NCI-H446 (cell line): ENCODE data around the gene SOCS3.
"Not testable (repeated sequence)": the region's sequence is repeated elsewhere in the genome, so short reads cannot be mapped to it uniquely, and the experiment has no call there.

ENCODE experiments used
- DNase-seq, 2 experiments: peaks; one replicate each; lab custom pipeline; 2025; lab: John Stamatoyannopoulos, UW

SOCS3 gene

GRCh38 chr17:78348055-78348770 lies 11.7 kb downstream of the SOCS3 start:
- DNase-seq = no peak

DNA sequence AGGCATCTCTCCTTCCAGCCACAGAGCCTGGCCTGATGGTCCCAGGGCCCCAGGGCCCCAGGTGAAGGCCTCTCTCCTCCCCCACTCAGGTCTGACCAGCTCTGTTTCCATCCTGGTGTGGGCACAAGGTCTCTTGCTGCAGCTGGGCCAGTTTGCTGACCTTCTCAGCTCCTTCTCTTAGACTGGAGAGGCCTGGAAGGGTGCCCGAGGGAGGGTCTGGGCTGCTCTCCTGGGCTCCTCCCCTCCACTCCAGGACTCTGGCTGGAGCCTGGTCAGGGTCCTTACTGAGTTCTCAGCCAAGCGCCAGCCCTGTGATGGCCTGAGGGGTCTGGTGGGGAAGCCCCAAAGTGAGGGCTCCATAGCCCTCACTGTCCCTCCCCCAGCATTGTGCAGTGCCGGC lies 12.4 kb downstream of the SOCS3 start:
- DNase-seq = no peak

- DNase-seq = no peak
Observed at GRCh38 chr17:78346605-78347250, 13.1 kb downstream of the SOCS3 start.

GRCh38 chr17:78345791-78346494 lies 13.9 kb downstream of the SOCS3 start:
- no peak for DNase-seq

GRCh38 chr17:78345172-78345571 lies 14.7 kb downstream of the SOCS3 start:
- no peak for DNase-seq

DNA sequence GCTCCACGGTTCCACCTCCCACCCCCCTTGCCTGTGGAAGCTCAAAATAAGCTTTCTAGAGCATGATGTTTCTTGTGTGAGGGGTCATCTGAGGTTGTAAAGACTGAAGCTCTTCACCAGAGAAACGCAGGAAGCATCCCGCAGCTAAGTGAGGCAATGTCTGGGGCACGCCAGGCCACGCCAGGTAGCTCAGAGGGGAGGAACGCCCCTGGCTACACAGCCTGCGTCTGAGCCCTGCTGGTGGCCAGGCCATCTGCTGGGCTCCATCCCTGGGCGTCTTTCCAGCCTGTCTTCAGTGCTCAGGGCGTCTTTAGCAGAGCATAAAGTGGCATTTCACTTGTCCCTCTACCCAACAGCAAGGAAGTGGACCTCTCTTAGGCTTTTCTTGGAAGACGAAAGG lies 15.2 kb downstream of the SOCS3 start:
- peak in 1 of 2 experiments; percentile 34 for DNase-seq

DNA sequence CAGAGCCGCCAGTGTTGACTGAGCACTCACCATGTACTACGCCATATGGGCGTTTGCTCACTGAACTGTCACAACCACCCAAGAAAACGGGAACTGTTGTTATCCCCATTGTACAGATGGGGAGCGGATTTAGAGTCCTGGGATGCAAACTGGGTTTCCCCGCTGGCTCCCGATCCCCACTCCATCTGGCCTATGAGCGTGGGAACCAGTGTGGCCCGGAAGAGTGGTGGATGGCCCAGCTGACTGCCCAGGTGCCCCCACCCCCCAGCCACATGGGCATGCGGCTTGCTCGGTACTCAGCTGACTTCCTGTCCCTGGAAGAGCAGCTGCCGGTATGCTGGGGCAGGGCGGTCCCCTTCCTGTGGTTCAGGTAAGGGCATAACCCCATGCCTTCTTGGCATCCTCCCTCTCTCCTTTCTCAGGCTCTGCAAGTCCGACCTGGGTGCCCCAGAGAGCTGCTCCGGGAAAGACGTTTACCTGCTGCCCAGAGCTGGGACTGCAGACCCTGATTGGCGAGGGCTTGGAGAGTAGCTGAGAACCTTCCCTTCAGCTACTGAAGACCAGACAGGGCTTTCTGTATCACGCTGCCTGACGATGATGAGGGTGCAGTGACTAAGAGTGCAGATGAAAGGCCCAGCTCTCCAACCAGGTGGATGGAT lies 16.2 kb downstream of the SOCS3 start:
- DNase-seq = peak in 1 of 2 experiments; percentile 47

GRCh38 chr17:78343187-78343542 lies 16.7 kb downstream of the SOCS3 start:
- no peak for DNase-seq

GRCh38 chr17:78342449-78343186 lies 17.3 kb downstream of the SOCS3 start:
- peak in 1 of 2 experiments; percentile 61 for DNase-seq

DNA sequence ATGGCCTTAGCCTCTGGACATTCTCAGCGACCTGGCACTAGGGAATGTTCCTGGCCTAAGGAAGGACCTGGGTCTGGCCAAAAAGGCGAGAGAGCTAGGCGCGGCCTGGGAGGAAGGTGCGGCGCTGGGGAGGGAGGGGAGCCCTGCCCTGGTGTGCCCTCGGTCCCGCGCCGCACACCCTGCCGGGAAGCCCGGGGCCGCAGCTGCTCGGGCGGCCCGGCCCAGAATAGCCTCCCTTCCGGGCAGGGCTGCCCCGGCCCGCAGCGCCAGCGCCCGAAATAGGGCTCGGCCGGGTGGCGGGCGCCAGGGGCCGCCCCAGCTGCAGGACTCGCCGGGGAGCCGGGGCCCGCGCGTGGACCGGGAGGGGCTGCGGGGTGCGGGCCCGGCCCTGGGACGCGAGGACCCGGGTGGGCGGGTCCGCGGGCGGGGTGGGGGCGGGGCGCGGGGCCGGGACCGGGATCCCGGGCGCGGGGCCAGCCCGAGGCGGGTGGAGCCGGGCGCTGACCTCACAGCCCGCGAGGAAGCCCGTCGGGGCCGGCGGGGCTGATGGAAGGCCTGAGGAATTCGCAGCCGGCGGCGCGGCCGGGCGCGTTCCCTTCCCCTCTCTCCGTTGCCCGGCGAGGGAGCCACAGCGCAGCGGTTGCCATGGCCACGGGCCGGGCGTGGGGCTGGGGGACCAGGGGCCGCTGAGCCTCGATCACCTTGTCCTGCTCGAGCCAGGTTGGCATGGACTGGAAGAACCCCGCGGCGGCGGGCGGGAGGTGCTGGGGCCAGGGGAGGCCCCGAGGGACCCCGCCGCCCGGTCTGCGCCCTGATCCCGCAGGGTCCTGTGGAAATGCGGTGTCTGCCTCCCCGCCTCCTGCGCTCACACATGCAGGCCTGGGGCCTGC lies 18.1 kb downstream of the SOCS3 start:
- no peak for DNase-seq

DNA sequence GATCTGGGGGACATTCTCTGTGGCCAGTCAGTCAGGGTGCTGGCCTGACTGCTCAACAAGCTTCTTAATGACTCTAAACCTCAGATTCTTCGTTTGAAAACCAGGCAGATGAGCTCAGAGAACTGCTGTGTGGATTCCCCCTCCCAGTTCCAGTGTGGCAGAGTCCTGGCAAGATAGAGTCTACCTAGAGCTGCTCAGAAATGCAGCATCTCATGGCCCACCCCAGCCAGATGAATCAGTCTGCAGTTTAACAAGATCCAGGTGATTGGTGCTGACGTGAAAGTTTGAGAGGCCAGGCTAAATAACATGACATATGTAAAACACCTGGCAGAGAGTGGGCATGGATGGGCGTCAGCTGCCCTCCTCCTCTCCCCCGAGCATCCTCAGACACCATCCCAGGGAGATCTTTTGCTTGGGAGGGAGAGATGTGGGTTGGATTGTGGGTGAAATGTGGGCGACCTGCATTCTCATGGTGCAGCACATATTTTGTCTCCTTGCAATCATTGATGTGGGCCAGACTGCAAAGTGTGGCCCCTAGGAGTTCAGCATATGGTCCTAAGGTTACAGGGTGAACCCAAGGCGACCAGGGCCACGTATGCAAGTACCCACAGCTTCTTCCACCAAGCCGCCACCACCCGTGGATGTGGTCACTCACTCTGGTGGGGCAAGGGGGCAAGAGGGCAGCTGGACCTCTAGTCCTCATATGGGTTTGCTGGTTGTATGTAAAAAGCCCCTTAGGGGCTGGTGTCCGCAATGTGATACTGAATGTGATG lies 19.5 kb downstream of the SOCS3 start:
- no peak for DNase-seq

DNA sequence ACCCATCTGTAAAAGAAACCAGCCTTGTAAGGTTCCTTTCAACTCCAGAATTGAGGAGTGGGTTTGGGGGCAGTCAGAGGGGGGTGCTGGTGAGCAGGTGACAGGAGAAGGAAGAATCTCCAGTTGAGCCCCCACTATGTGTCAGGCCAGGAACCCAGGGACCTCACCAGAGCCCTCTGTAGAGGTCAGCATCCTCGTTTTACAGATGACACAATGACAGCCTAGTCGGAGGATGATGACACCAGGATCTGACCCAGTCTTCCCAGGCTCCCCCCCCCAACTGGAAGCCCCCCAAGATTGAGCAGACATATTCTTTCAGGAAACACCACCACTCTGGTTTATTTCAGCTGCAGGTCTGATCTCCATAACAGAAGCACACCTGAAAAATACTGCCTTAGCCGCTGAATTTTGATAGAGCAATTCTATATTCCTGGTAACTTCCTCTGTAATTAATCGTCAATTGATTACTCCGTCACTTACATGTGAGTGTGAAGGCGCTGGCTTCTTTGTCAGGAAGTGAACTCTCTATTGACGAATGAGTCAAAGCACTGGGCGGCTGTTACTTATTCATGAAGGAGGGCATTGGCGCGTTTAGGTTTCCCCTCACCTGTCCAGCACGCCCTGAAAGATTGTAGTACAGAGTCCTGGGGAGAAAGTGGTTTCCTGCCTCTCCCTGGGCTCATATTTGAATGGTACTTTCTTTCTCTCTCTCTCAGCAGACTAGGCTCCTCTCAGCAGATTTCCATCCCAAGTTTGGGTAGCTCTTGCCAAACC lies 21.2 kb downstream of the SOCS3 start:
- no peak for DNase-seq

- no peak for DNase-seq
Observed at GRCh38 chr17:78337244-78338109, 22.4 kb downstream of the SOCS3 start.

DNA sequence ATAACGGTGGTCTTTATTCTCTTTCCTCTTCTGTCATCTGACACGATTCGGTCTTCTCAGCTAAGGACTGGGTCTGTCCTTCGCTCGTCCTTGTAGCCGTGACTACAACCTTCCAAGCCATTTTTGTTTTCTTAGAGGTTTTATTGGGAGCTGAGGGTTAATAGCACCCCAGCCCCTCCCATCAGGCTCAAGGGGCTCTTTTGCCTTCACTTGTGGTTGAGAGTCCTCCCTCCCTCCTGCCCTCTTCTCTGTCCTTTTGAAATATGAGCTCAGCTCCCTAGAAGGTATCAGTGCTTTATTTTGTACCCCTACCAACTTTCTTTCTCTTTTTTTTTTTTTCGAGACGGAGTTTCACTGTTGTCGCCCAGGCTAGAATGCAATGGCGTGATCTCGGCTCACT lies 24.7 kb downstream of the SOCS3 start:
- no peak for DNase-seq

- DNase-seq = no peak
Observed at GRCh38 chr17:78332991-78333390, 26.9 kb downstream of the SOCS3 start.

DNA sequence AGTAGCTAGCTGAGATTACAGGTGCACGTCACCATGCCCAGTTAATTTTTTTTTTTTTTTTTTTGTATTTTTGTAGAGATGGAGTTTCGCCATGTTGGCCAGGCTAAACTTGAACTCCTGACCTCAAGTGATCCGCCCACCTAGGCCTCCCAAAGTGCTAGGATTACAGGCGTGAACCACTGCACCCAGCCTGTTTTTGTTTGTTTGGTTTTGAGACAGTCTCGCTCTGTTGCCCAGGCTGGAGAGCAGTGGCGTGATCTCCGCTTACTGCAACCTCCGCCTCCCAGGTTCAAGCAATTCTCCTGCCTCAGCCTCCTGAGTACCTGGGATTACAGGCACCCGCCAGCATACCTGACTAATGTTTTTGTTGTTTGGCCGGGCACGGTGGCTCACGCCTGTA lies 28.5 kb downstream of the SOCS3 start:
- DNase-seq = not testable (repeated sequence)

GRCh38 chr17:78330570-78331224 lies 29.2 kb downstream of the SOCS3 start:
- DNase-seq = no peak
